Thyroid gland (tissue), 4 donors: Measurements from ENCODE around the gene PLEKHA6. TPM values are rescaled to one million over a fixed set of nuclear protein-coding genes. Genes with fewer than 3 reads are reported as not detected.
"Not testable (repeated sequence)": the region's sequence is repeated elsewhere in the genome, so short reads cannot be mapped to it uniquely, and the experiment has no call there.

Experiments used
- DNase-seq, 2 donors: peaks; one replicate each; pipeline ENCODE4 v3.0.0-alpha.2; 2019
- H3K27ac ChIP-seq, 3 donors: fragments of 200-600 bp; sonication (generic); 1 replicate in 2 of 3; 2 replicates in 1 of 3; pipeline ENCODE4 v1.5.1; 2016 to 2019; ENCODE audit warnings: mild to moderate bottlenecking in 1 of 3, moderate library complexity in 1 of 3
- H3K27me3 ChIP-seq: fragments of 200-600 bp; sonication (generic); one replicate; pipeline ENCODE4 v1.5.1; 2019
- H3K36me3 ChIP-seq, 2 donors: fragments of 200-600 bp; sonication (generic); one replicate each; pipeline ENCODE4 v1.5.1; 2016 to 2019
- H3K4me1 ChIP-seq, 2 donors: fragments of 200-600 bp; sonication (generic); one replicate each; pipeline ENCODE4 v1.5.1; 2017 to 2019
- H3K4me3 ChIP-seq, 3 donors: fragments of 200-600 bp; sonication (generic); replicated peaks in 1 of 3; 1 replicate in 2 of 3; 2 replicates in 1 of 3; pipeline ENCODE4 v1.5.1; 2016; ENCODE audit warnings: mild to moderate bottlenecking in 1 of 3
- H3K9me3 ChIP-seq: fragments of 200-600 bp; sonication (generic); one replicate; pipeline ENCODE4 v1.5.1; 2017
- CTCF ChIP-seq, 6 experiments: fragments of 200-600 bp in 3 of 6; fragments of 450-650 bp in 3 of 6; sonication (generic) in 3 of 6; IDR thresholded peaks; one replicate each; pipeline ENCODE4 v1.5.1; 2016 to 2019; ENCODE audit warnings: antibody characterized with exemption in 6 of 6, mild to moderate bottlenecking in 2 of 6, inconsistent platforms in 1 of 6, moderate library complexity in 1 of 6
- POLR2A ChIP-seq, 2 donors: fragments of 450-650 bp; IDR thresholded peaks; one replicate each; pipeline ENCODE4 v1.6.1; 2017; ENCODE audit warnings: antibody characterized with exemption in 2 of 2, mild to moderate bottlenecking in 2 of 2, moderate library complexity in 1 of 2
- WGBS, 2 donors: methylation state at CpG; one replicate each; pipeline ENCODE4 v1.1.5; 2017; 5-methylcytosine and 5-hydroxymethylcytosine counted together
- intact Hi-C: fragments of 100-400 bp; cut with DNase I; formaldehyde crosslinking; loops from one replicate; pipeline ENCODE4 v1.15.1; 2023
- total RNA-seq, 4 donors: library from RNA; depleted of rRNA; stranded (reverse); fragments of >200 nt; gene quantifications; one replicate each; pipeline ENCODE4 v1.2.3, GENCODE V29; 2016

Gene PLEKHA6
- total RNA-seq, 4 donors from 2014 or later = 2.9 to 8.9 (median 4.0) TPM

DNA sequence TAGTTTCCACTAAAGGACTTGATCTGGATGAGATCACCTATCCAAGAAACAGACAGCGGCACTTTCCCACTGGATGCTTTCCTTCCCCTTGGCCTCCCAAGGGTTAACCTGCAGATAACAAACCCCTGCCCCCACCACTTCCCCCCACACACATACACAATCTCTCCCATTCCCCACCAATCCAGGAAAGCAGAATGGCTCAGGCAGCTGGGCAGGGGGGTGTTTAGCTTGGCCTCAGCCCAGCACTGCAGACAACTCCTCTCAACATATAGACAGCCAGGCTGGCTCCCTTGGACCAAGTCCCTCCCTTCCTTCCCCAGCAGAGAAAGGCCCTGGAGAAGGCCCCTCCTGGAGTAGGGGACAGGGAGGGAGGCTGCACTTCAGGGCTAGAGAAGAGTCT, 24.6 kb downstream of the PLEKHA6 start:
- no peaks in the 10 kb centered on the region for H3K27me3 ChIP-seq
- WGBS, 2 donors = 83 to 92% methylated on average over 1 of the region's 1 CpG

GRCh38 chr1:204334455-204334854, 25.3 kb downstream of the PLEKHA6 start:
- Histone ChIP-seq H3K27ac (no peak overlapping the region), H3K27me3 (no peaks in the 10 kb centered on the region), H3K36me3 (no peaks in the 10 kb centered on the region), H3K4me1 (no peaks in the 10 kb centered on the region), H3K9me3 (no peaks in the 10 kb centered on the region), H3K4me3 (no peak overlapping the region)
- TF ChIP-seq CTCF (IDR thresholded peaks at IDR 0.05) (no peak), POLR2A (IDR thresholded peaks at IDR 0.05) (no peak)
- WGBS, 2 donors = 91% methylated on average over 7 of the region's 7 CpGs
- no peak for DNase-seq
- intact Hi-C loops = no loop called here

More for the DNA sequence above, 24.6 kb downstream of the PLEKHA6 start:
- Histone ChIP-seq H3K36me3 (no peaks in the 10 kb centered on the region), H3K4me1 (no peaks in the 10 kb centered on the region), H3K27ac (no peak overlapping the region), H3K4me3 (no peak overlapping the region), H3K9me3 (no peaks in the 10 kb centered on the region)
- no peak for TF ChIP-seq POLR2A (IDR thresholded peaks at IDR 0.05)
- TF ChIP-seq CTCF (IDR thresholded peaks at IDR 0.05) = no peak
- intact Hi-C loops = no loop called here
- DNase-seq = no peak

GRCh38 chr1:204333427-204333826, 26.3 kb downstream of the PLEKHA6 start:
- TF ChIP-seq POLR2A (IDR thresholded peaks at IDR 0.05) = no peak
- TF ChIP-seq CTCF (IDR thresholded peaks at IDR 0.05) = no peak
- Histone ChIP-seq H3K27ac (no peak overlapping the region), H3K36me3 (no peaks in the 10 kb centered on the region), H3K9me3 (no peaks in the 10 kb centered on the region), H3K4me1 (no peaks in the 10 kb centered on the region), H3K4me3 (no peak overlapping the region), H3K27me3 (no peaks in the 10 kb centered on the region)
- 77 to 93% methylated on average over 2 of the region's 2 CpGs for WGBS, 2 donors
- DNase-seq = no peak
- intact Hi-C loops = no loop called here

DNA sequence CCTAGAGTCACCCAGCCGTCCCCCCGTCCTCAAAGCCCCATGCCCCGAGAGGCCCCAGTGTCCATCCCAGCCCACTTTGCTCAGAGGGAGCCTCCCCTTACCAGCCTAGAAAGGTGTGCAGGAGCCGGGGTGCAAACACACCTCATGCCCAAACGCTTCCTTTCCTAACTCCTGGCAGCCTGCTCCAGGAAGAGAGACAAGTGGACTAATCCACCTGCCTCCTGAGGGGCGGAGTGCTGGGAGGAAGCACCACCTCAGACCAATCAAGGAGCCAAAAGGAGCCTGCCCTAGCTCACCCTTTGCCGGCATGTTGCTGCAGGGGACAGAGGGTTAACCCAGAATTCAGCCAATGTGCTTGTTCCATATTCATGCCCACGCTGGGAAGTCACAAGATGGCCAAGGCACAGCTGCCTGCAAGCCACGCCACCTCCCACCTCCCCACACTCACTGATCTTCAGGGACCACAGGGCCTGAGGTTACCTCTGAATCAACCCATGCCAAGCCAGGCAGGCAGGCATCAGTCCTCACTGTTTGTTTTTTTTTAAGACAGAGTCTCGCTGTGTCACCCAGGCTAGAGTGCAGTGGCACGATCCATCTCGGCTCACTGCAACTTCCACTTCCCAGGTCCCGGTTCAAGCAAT, 27.8 kb downstream of the PLEKHA6 start:
- 69 to 84% methylated on average over 13 of the region's 13 CpGs for WGBS, 2 donors
- Histone ChIP-seq H3K27me3 (no peaks in the 10 kb centered on the region), H3K4me1 (no peaks in the 10 kb centered on the region), H3K36me3 (no peaks in the 10 kb centered on the region), H3K4me3 (no peak overlapping the region), H3K27ac (no peak overlapping the region), H3K9me3 (no peaks in the 10 kb centered on the region)
- DNase-seq = no peak
- TF ChIP-seq CTCF (IDR thresholded peaks at IDR 0.05) = no peak
- no peak for TF ChIP-seq POLR2A (IDR thresholded peaks at IDR 0.05)
- intact Hi-C loops = no loop called here

- H3K9me3 ChIP-seq = no peaks in the 10 kb centered on the region
- no peaks in the 10 kb centered on the region for H3K27me3 ChIP-seq
- no peak for TF ChIP-seq CTCF (IDR thresholded peaks at IDR 0.05)
- TF ChIP-seq POLR2A (IDR thresholded peaks at IDR 0.05) = no peak
- intact Hi-C loops = no loop called here
- WGBS, 2 donors = 80 to 91% methylated on average over 3 of the region's 3 CpGs
- H3K27ac ChIP-seq = no peak overlapping the region
- H3K4me1 ChIP-seq = no peaks in the 10 kb centered on the region
- no peak for DNase-seq
- no peak overlapping the region for H3K4me3 ChIP-seq
- H3K36me3 ChIP-seq = no peaks in the 10 kb centered on the region
Measured at GRCh38 chr1:204331275-204331674, 28.5 kb downstream of the PLEKHA6 start.

DNA sequence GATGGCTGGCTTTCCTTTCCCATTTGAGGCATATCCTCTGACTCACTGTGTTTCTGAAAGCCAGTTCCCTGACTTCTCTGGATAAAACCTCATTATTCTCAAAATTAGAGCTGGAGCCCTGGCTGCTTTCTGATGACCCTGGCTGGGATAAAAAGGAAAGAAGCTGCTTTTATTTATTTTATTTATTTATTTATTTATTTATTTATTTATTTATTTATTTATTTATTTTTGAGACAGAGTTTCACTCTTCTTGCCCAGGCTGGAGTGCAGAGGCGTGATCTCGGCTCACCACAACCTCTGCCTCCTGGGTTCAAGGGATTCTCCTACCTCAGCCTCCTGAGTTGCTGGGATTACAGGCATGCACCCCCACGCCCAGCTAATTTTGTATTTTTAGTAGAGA, 31.9 kb downstream of the PLEKHA6 start:
- H3K27ac ChIP-seq, intact Hi-C loops, H3K9me3 ChIP-seq, H3K4me1 ChIP-seq, DNase-seq, H3K36me3 ChIP-seq, H3K27me3 ChIP-seq, H3K4me3 ChIP-seq: not testable (repeated sequence)
- WGBS, 2 donors = 96 to 97% methylated on average over 3 of the region's 3 CpGs
